Measurements from ENCODE around the gene RPP25.

The RPP25 gene

DNA sequence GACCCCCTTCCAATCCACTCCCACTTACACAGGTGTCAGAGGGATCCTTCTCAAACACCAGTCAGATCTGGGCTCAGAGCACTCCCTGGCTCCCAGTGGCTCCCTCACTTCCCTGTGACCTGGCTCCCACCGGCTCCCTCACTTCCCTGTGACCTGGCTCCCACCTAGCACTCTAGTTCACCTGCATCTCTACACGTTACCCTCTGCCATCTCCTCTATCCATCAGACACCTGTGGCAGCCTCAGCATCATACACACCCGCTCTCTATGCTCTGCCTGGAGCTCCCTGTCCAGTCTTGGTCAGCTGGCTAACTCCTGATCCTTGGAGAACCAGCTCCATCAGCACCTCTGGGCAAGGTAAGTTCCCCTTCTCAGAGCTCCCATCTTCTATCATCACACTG, 5.6 kb downstream of the RPP25 start:
- no peak overlapping the region for H3K27ac ChIP-seq (ENCODE audit: low read depth, low read length)
- H3K27me3 ChIP-seq (ENCODE audit: low read length) = no peaks in the 10 kb centered on the region
- 0 out of 2 replicates have a peak, but pooled peaks cover 4% of the 10 kb centered on the region for H3F3A ChIP-seq (ENCODE audit: insufficient read depth)
- H3K79me2 ChIP-seq (ENCODE audit: insufficient read depth, low read length) = peaks cover 20% of the 10 kb centered on the region
- H3K9me2 ChIP-seq (replicated peaks; ENCODE audit: insufficient read depth, low read length) = no peaks in the 10 kb centered on the region
- no peak overlapping the region for H3K9ac ChIP-seq (ENCODE audit: low read length)
- TF ChIP-seq, protein P1, sequence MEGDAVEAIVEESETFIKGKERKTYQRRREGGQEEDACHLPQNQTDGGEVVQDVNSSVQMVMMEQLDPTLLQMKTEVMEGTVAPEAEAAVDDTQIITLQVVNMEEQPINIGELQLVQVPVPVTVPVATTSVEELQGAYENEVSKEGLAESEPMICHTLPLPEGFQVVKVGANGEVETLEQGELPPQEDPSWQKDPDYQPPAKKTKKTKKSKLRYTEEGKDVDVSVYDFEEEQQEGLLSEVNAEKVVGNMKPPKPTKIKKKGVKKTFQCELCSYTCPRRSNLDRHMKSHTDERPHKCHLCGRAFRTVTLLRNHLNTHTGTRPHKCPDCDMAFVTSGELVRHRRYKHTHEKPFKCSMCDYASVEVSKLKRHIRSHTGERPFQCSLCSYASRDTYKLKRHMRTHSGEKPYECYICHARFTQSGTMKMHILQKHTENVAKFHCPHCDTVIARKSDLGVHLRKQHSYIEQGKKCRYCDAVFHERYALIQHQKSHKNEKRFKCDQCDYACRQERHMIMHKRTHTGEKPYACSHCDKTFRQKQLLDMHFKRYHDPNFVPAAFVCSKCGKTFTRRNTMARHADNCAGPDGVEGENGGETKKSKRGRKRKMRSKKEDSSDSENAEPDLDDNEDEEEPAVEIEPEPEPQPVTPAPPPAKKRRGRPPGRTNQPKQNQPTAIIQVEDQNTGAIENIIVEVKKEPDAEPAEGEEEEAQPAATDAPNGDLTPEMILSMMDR (IDR thresholded peaks at IDR 0.05; ENCODE audit: insufficient read depth, low read length, poor library complexity, severe bottlenecking) = no peak
- TF ChIP-seq EZH2phosphoT487 (conservative IDR thresholded peaks at IDR 0.05; ENCODE audit: low read length) = no peak
- no peak overlapping the region for H2AFZ ChIP-seq (ENCODE audit: low read depth, low read length, severe bottlenecking)
- no peaks in the 10 kb centered on the region for H4K20me1 ChIP-seq (ENCODE audit: low read depth, low read length)
- no peak overlapping the region for H3K4me2 ChIP-seq (ENCODE audit: low read depth, low read length, poor library complexity, severe bottlenecking)
- no peak overlapping the region for H3K4me3 ChIP-seq (ENCODE audit: insufficient read depth, low read length, poor library complexity, severe bottlenecking)
- no peaks in the 10 kb centered on the region for H3K36me3 ChIP-seq (ENCODE audit: low read length)
- H3K9me3 ChIP-seq (ENCODE audit: insufficient read depth, low read length) = no peaks in the 10 kb centered on the region

DNA sequence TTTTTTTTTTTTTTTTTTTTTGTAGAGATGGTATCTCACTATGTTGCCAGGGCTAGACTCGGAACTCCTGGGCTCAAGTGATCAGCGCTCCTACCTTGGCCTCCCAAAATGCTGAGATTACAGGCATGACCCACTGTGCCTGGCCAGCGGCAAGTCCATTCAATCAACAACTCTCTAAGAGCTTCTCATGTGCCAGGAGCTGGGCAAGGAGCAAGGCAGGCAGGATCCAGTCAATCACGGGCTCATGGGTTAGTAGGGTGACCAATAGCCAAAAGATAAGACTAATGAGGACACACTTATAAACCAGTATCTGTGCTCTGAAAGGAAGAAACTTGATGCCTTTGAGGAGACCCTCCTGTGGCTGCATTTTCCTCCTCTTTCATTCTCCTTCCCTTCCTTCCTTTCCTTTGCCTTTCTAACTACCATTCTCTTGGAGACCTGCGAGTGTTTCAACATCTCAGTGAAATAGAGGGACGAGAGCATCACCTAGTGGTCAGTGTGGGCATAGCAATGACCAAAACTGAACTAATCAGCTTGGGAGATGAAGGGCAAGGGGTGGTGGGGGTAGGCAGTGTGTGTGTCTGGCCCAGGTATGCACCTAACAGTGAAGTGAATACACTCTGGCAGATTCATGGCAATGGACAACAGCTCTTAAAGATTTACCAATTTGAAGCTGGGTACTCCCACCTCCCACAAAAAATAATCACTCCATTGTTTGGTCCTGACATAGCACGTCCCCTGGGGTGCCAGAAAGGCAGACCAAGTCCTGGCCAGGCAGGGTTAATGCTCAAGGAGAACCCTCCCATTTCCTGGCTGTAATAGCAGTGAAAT, 6.3 kb downstream of the RPP25 start:
- Histone ChIP-seq H3K27ac (ENCODE audit: low read depth, low read length) (no peak overlapping the region), H2AFZ (ENCODE audit: low read depth, low read length, severe bottlenecking) (no peak overlapping the region)

GRCh38 chr15:74937590-74938371, 18.8 kb downstream of the RPP25 start, which contains the start of gene COX5A:
COX5A (minus strand) TSS chr15:74938073; CDS start chr15:74938014, 59 bp downstream.
- no peaks in the 10 kb centered on the region for H3K9me3 ChIP-seq (ENCODE audit: insufficient read depth, low read length)
- peak within 1 kb of the TSS; percentile 76 for H2AFZ ChIP-seq (ENCODE audit: low read depth, low read length, severe bottlenecking)
- no peaks in the 10 kb centered on the region; the same call in 1 of the 2 replicates for H4K20me1 ChIP-seq (ENCODE audit: low read depth, low read length)
- no peaks in the 10 kb centered on the region for H3K9me2 ChIP-seq (replicated peaks; ENCODE audit: insufficient read depth, low read length)
- peak within 1 kb of the TSS; percentile 96 for H3K9ac ChIP-seq (ENCODE audit: low read length)
- no peak for TF ChIP-seq EZH2phosphoT487 (conservative IDR thresholded peaks at IDR 0.05; ENCODE audit: low read length)
- TF ChIP-seq, protein P1 (IDR thresholded peaks at IDR 0.05; ENCODE audit: insufficient read depth, low read length, poor library complexity, severe bottlenecking) = no peak
- H3K27me3 ChIP-seq (ENCODE audit: low read length) = no peaks in the 10 kb centered on the region
- peak within 1 kb of the TSS; percentile 89 for H3K4me2 ChIP-seq (ENCODE audit: low read depth, low read length, poor library complexity, severe bottlenecking)
- no peaks in the 10 kb centered on the region for H3K36me3 ChIP-seq (ENCODE audit: low read length)
- H3F3A ChIP-seq (ENCODE audit: insufficient read depth) = peaks cover 10% of the 10 kb centered on the region; the same call in 1 of the 2 replicates
- H3K79me2 ChIP-seq (ENCODE audit: insufficient read depth, low read length) = peaks cover 51% of the 10 kb centered on the region
- H3K4me3 ChIP-seq (ENCODE audit: insufficient read depth, low read length, poor library complexity, severe bottlenecking) = peak within 1 kb of the TSS; percentile 93
- peak within 1 kb of the TSS; percentile 79 for H3K27ac ChIP-seq (ENCODE audit: low read depth, low read length)

More for the DNA sequence above, 6.3 kb downstream of the RPP25 start:
- Histone ChIP-seq H3F3A (ENCODE audit: insufficient read depth) (0 out of 2 replicates have a peak, but pooled peaks cover 4% of the 10 kb centered on the region), H3K4me2 (ENCODE audit: low read depth, low read length, poor library complexity, severe bottlenecking) (no peak overlapping the region), H3K4me3 (ENCODE audit: insufficient read depth, low read length, poor library complexity, severe bottlenecking) (no peak overlapping the region), H4K20me1 (ENCODE audit: low read depth, low read length) (no peaks in the 10 kb centered on the region), H3K9me3 (ENCODE audit: insufficient read depth, low read length) (no peaks in the 10 kb centered on the region), H3K9ac (ENCODE audit: low read length) (no peak overlapping the region), H3K27me3 (ENCODE audit: low read length) (no peaks in the 10 kb centered on the region), H3K79me2 (ENCODE audit: insufficient read depth, low read length) (peaks cover 13% of the 10 kb centered on the region), H3K9me2 (replicated peaks; ENCODE audit: insufficient read depth, low read length) (no peaks in the 10 kb centered on the region), H3K36me3 (ENCODE audit: low read length) (no peaks in the 10 kb centered on the region)
- TF ChIP-seq, protein P1 (IDR thresholded peaks at IDR 0.05; ENCODE audit: insufficient read depth, low read length, poor library complexity, severe bottlenecking) = peak; percentile 99
- TF ChIP-seq EZH2phosphoT487 (conservative IDR thresholded peaks at IDR 0.05; ENCODE audit: low read length) = no peak
